HEK293 (cell line): Measurements from ENCODE around the gene PSMG1.

Source experiments
- CTCF ChIP-seq: fragments of 450-650 bp; formaldehyde crosslinking; IDR thresholded peaks from 2 replicates; pipeline ENCODE4 v1.5.1; 2016; ENCODE audit warnings: missing biosample characterization, missing genetic modification characterization
- GFI1B ChIP-seq: fragments of 450-650 bp; formaldehyde crosslinking; IDR thresholded peaks from 2 replicates; pipeline ENCODE4 v1.5.1; 2016; ENCODE audit warnings: missing biosample characterization, missing genetic modification characterization
- SP2 ChIP-seq: fragments of 450-650 bp; formaldehyde crosslinking; IDR thresholded peaks from 2 replicates; pipeline ENCODE4 v1.5.1; 2016; ENCODE audit warnings: missing biosample characterization, missing genetic modification characterization
- ZNF10 ChIP-seq: fragments of 450-650 bp; formaldehyde crosslinking; IDR thresholded peaks from 2 replicates; pipeline ENCODE4 v1.5.1; 2017; ENCODE audit warnings: missing biosample characterization, missing genetic modification characterization
- ZNF350 ChIP-seq: fragments of 450-650 bp; formaldehyde crosslinking; IDR thresholded peaks from 2 replicates; pipeline ENCODE4 v1.5.0; 2017; ENCODE audit warnings: missing biosample characterization, mild to moderate bottlenecking, missing genetic modification characterization
- ZNF391 ChIP-seq: fragments of 450-650 bp; formaldehyde crosslinking; IDR thresholded peaks from 2 replicates; pipeline ENCODE4 v1.5.1; 2016; ENCODE audit warnings: low read depth, missing biosample characterization, missing genetic modification characterization, borderline replicate concordance
- ZNF423 ChIP-seq: fragments of 450-650 bp; formaldehyde crosslinking; IDR thresholded peaks from 2 replicates; pipeline ENCODE4 v1.5.1; 2016; ENCODE audit warnings: missing biosample characterization, missing genetic modification characterization
- ZNF521 ChIP-seq: fragments of 450-650 bp; formaldehyde crosslinking; IDR thresholded peaks from 2 replicates; pipeline ENCODE4 v1.5.1; 2017; ENCODE audit warnings: missing biosample characterization, mild to moderate bottlenecking, missing genetic modification characterization
- ZNF629 ChIP-seq: fragments of 450-650 bp; formaldehyde crosslinking; IDR thresholded peaks from 2 replicates; pipeline ENCODE4 v1.5.1; 2017; ENCODE audit warnings: missing biosample characterization, missing genetic modification characterization
- TF ChIP-seq, protein P1 (sequence below): fragments of 450-650 bp; formaldehyde crosslinking; IDR thresholded peaks from 2 replicates; pipeline ENCODE4 v1.5.1; 2016; ENCODE audit warnings: missing biosample characterization, missing genetic modification characterization
- TF ChIP-seq, protein P2 (sequence below): fragments of 450-650 bp; formaldehyde crosslinking; IDR thresholded peaks from 2 replicates; pipeline ENCODE4 v1.5.1; 2016; ENCODE audit warnings: missing biosample characterization, missing genetic modification characterization

- TF ChIP-seq GFI1B (tag by site-specific recombination) (no peak), SP2 (tag by site-specific recombination) (no peak), ZNF350 (tag by site-specific recombination) (no peak), CTCF (tag by site-specific recombination) (no peak), ZNF391 (tag by site-specific recombination) (no peak), ZNF423 (tag by site-specific recombination) (no peak), ZNF629 (tag by site-specific recombination) (no peak), ZNF10 (tag by site-specific recombination) (no peak), ZNF521 (no peak)
- TF ChIP-seq, protein P1, sequence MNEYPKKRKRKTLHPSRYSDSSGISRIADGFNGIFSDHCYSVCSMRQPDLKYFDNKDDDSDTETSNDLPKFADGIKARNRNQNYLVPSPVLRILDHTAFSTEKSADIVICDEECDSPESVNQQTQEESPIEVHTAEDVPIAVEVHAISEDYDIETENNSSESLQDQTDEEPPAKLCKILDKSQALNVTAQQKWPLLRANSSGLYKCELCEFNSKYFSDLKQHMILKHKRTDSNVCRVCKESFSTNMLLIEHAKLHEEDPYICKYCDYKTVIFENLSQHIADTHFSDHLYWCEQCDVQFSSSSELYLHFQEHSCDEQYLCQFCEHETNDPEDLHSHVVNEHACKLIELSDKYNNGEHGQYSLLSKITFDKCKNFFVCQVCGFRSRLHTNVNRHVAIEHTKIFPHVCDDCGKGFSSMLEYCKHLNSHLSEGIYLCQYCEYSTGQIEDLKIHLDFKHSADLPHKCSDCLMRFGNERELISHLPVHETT (tag by site-specific recombination) = no peak
- TF ChIP-seq, protein P2, sequence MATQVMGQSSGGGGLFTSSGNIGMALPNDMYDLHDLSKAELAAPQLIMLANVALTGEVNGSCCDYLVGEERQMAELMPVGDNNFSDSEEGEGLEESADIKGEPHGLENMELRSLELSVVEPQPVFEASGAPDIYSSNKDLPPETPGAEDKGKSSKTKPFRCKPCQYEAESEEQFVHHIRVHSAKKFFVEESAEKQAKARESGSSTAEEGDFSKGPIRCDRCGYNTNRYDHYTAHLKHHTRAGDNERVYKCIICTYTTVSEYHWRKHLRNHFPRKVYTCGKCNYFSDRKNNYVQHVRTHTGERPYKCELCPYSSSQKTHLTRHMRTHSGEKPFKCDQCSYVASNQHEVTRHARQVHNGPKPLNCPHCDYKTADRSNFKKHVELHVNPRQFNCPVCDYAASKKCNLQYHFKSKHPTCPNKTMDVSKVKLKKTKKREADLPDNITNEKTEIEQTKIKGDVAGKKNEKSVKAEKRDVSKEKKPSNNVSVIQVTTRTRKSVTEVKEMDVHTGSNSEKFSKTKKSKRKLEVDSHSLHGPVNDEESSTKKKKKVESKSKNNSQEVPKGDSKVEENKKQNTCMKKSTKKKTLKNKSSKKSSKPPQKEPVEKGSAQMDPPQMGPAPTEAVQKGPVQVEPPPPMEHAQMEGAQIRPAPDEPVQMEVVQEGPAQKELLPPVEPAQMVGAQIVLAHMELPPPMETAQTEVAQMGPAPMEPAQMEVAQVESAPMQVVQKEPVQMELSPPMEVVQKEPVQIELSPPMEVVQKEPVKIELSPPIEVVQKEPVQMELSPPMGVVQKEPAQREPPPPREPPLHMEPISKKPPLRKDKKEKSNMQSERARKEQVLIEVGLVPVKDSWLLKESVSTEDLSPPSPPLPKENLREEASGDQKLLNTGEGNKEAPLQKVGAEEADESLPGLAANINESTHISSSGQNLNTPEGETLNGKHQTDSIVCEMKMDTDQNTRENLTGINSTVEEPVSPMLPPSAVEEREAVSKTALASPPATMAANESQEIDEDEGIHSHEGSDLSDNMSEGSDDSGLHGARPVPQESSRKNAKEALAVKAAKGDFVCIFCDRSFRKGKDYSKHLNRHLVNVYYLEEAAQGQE (tag by site-specific recombination) = no peak
These were observed 32.9 kb downstream of the PSMG1 start for GRCh38 chr21:39150316-39150715.
